HG02840 (cell line): ENCODE measurements around the gene MYO5C.

Source experiments
- ATAC-seq: cut with Tn5 transposase; IDR thresholded peaks from one replicate; pipeline ENCODE4 v1.9.1; 2021; ENCODE audit warnings: mild to moderate bottlenecking, moderate library complexity, moderate number of reproducible peaks; ENCODE audit not compliant: unreplicated experiment, low FRiP score

Gene MYO5C

DNA sequence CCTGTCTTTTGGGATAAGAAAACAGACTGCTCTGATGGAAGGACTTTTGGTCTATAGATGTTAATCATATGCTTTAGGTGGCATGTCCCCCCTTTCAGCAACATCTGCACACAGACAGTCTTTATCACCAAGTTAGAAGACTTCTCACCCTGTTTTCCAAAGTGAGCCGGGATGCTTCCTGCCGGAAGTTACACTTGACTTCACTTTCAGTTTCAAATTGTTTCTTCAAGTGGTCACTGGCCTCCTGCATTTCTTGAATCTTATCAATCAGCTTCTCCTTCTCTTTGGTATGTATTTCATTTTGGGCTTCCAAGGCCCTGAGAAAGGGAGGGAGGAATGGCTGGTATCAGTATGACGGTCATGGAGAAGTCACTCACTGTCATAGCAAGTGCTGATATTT is 77.2 kb downstream of the MYO5C start:
- ATAC-seq, result no peak

DNA sequence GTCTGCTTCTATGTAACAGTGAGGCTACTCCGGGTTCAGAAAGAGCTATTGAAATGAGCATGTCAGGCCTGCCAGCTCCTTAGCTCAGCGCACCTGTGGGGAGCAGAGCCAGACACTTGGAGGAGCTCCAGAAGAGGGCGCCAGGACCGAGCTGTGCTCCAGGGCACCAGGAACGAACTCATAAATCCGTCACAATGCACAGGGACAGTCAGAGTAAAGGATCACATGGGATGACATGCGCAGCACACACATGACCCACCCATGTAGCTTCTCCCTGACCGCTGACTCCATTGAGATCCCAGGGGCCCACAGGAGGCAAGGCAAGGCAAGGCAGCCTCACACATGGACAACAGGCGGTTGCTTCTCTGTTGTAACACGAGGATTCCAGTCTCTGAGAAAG is 78.4 kb downstream of the MYO5C start:
- no peak for ATAC-seq

DNA sequence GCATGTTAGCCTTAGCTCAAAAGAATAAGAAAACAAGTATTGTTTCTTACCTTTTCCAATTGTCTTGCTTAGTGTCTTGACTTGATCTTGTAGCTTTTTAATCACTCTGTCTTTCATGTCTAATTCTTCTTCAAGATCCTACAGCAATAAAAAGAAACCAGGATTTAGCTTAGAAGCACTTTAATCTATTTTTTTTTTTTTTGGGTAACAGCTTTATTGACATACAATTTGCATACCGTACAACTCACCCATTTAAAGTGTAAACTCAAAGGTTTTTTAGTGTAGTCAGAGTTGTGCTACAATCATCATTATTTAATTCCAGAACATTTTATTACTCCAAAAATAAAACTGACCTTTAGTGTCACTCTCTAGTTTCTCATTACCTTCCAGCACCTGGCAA is 81.1 kb downstream of the MYO5C start:
- ATAC-seq, result no peak

DNA sequence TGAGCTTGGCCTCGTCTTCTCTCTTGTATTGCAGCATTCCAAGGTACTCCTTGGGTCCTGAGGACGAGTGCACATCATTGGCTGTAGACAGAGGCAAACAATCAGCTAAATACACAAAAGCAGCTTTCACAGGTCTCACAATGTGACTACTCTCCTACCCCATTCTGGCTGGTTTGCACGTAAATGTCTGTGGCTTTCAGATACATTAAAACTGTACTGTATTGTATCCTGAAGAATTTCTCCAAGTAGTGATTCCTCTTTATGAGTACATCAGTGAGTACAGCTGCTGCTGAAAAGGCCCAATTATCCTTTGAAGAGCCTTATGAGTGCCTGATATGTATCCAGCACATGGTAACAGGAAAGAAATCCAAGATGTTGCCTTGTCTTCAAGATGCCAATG is 82.4 kb downstream of the MYO5C start:
- ATAC-seq, result no peak

DNA sequence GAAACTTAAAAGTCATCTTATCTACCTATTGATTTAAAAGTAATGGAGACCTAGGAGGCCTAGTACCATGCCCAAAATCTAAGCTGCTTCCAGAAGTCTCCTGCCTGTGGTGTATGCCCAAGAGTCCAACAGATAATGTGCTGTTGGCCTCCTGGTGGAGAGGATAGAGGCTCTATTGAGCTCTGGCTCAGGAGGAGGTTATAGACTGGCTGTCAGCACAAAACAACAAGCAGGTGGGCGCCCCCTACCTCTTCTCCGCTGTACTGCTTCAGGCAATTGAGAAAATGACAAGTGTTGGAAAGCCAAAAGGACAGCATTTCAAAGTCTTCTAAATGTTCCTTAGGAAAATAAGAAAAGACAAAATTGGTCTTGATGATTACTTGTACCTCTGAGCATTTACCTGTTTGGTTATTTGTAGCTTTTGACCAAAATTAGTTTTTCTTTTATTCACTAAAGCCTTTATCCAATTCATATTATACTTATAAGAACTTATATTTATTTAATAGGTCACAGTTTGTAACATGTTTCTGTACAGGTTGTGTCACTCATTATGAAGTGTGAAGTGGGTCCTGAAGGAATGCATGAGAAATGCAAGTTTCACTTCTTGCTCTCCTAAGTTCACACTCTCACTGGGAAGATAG is 87.2 kb downstream of the MYO5C start:
- ATAC-seq, result no peak

DNA sequence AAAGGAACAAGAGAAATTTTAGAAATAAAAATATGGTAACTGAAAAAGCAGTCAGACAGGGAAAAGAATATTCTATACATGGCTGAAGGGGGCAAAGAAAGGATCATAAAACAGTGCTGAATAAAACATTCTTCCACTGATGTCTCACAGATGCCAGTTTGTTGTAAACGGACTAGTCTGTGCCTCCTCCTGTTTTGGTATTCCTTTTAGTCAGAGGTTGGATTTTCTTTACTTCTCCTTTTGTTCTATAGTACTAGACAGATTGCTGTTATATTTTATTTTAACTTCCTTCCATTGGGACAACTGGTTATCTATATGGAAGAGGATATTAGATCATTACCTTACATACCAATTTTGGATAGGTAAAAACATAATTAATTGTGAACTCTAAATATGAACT is 88.4 kb downstream of the MYO5C start:
- no peak for ATAC-seq

DNA sequence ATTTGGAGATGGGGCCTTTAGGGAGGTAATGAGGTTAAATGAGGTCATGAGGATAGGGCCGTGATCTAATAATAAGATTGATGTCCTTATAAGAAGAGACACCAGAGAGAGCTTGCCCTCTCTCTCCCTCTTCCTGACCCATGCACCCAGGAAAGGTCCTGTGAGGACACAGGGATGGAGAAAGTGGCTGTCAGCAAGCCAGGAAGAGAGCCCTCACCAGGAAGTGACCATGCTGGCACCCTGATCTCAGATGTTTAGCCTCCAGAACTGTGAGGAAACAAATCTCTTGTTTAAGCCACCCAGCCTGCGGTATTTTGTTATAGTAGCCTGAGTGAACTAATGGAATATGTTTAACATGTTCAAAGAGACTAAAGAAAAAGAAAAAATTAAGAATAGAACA is 89.2 kb downstream of the MYO5C start:
- ATAC-seq, result no peak

DNA sequence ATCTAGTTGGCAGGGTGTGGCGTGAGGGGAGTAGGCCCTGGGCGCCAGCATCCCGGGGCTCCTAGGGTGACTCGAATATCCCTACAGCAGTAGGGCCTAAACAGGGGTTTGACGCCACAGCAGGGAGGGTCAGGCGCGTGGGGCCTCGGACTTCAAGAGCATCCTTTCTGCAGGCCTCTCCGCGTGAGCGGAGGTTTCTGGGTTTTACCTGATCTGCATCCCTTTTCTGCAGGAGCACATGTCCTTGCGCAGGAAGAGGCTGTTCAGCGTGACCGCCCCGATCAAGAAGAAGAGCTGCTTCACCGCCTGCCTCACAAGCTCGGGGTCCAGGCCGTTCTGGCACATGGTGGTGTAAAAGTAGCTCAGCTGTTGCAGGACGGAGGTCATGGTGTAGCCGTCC is 90.9 kb downstream of the MYO5C start:
- ATAC-seq, result no peak

DNA sequence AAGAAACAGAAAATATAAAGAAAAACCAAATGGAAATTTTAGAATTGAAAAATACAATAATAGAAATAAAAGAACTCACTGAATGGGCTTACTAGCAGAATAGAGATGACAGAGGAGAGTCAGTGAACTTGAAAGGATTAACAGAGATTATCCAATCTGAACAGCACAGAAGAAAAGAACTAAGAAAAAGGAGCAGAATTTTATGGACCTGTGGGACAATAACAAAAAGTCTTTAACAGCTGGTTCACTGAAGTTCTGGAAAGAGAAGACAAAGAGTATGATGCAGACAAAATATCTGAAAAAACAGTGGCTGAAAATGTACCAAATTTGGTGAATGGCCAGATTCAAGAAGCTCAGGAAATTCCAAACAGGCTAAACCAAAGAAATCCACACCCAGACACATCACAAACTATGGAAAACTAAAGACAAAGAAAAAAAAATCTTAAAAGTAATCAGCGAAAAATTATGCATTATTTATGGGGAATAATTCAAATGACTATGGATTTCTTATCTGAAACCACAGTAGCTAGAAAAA is 94.7 kb downstream of the MYO5C start:
- ATAC-seq, result no peak

DNA sequence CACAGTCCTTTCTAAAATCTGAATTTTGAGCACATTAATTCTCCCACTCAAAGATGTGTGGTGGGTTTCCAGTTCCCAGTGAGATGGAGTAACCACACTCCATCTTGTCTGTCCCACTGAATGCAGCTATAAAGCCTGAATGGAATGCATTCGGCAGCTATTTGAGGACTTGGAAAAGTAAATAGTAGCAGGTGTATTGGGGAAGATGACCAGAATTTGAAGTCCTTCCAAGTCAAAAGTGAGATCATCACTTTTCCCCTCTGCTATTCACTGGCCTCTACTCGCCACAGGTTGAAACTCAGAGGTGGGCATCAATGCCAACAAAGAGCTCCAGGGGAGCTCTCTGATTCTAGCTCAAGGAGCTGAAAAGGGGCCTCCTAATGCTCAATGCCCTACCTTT is 96.3 kb downstream of the MYO5C start:
- ATAC-seq, result no peak

DNA sequence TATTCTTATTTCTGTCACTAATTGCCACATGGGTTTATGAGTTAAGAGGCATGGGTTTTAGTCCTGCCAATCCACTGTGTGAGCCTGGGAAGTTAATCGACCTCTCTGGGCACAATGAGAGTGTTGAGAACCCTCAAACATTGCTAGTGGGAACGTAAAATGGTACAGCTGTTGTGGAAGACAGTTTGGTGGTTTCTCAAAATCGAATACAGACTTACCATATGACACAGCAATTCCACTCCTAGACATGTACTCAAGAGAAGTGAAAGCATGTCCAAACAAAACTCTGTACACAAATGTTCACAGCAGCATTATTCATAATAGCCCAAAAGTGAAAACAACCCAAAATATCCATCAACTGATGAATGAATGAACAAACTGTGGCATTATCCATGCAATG is 98.7 kb downstream of the MYO5C start:
- no peak for ATAC-seq

DNA sequence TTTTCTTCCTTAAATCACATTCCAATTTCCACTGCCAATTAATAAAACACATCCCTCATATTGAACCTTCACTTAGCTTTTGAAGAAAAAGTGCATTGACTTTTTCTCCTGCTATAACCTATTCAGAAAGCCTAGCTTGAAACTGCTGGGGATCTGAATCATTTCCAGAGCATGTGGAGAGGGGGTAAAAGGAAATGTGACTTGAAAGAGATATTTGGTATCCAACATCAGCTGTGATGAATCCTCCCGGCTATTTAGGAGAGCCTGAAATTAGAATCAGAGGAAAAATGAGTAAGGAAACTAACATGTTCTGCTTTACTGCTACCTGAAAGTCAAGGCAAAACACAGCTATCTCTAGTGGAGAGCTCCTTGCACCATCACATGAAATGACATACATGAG is 101.8 kb downstream of the MYO5C start:
- ATAC-seq, result no peak

DNA sequence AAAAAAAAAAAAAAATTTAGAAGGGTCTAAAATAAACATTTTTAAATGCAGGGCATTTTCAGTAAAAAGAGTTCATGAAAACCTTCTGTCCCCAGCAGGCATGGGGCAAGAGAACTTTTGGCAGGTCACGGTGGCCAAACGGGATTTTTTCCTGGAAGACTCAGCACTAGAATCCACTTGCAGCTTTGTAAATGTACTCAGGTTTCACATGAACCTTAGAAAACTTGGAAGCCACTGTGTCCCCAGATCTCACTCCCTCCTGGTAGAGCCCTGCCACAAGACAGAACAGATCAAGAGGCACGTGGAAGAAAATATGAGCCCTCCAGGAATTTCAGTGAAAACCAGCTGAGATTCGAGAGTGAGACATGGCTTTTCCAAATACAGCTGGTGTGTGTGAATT is 102.3 kb downstream of the MYO5C start:
- no peak for ATAC-seq

DNA sequence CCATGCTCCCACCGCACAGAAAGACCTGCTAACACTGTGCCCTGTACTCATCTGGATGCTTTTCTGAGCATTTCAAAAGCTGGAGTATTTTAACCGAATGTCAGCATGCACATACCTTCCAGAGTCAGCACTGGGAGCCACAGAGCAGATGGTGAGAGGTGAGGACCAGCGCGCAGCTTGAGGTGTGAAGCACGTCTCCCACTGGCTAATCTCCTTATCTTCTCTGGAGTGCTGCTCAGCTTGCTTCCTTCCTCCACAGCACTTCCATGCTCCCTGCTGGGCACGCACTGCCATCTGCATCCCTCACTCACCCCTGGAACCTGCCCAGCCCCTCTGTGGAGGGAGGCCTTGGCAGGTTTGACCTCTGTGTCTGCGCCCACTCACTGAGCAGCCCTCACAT is 104.4 kb downstream of the MYO5C start, which contains the start of gene GNB5:
GNB5 (minus strand) TSS at position 186 of the 400 bp plus-strand sequence. CDS start 6,716 bp downstream, outside the sequence.
- no peak for ATAC-seq

DNA sequence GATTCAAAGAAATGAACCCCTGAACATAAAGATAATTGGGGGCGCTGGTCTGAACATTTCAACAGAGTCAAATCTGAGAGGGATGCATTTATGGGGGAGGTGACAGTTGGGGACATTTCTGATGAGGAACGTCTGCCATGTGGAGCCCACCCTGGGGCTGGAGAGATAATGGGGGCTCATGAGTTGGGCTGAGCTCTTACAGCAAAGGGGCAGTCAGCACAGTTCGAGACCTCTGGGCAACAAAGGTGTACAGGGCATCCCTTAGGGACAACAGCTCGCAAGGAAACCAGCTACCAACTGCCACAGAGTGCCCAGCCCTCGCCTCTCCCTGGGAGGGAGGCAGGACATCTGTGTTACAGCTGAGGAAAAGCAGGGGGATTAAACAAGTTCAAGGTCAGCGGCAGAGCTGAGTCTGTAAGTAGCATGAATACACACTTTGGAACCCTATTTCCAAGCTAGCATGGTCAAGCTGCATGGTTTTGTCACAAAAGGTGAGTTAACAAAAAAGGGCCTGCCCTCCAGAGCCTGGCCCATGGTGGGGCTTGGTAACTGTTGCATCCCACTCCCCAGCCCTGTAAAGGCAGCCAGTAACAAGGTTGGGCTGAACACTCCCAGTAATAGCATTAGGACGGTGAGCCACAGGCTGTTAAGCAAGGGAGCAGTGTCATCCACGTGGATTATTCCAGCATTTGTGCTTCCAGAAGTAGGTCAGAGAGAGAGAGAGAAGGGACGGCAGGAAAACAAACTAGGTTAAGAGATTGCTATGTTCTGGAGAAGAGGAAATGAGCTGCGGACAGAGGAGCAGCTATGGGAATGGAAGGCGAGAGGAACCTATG is 108.7 kb downstream of the MYO5C start:
- ATAC-seq, result no peak

DNA sequence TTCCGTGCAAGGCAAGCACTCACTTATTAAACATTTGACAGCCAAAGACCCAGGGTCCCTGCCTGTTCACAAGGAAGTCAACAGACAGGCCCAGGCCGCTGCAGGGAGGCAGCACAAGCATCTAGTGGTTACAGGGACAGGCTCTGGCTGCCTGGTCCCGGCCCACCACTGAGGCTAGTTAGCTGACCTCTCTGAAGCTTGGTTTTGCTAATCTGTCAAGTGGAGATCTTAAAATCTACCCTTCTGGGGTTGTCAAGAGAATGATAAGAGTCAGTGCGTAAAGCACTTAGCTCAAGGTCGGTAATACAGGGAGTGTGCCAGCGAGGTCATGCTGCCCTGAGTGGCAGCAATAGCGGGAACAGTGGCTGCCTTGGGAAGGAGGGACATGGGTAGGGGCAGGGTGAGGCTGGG is 110.4 kb downstream of the MYO5C start:
- no peak for ATAC-seq

DNA sequence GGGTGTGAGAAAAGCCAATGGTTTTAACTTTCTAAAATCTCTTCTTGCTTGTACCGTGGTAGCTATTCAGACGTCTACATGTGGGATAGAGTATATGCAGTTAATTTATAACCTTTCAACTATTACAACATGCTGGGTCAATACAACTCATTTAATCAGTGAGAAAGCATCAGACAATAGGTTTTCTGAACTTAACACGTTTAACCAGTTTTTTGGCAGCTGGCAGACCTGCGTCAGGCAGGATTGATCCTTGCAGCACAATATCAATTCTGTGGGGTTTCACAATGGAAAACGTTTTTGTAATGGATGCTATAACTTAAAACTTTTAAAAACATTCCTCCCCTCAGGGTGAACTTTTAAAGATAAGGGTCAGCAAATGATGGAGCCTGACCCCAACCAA is 110.9 kb downstream of the MYO5C start:
- no peak for ATAC-seq

DNA sequence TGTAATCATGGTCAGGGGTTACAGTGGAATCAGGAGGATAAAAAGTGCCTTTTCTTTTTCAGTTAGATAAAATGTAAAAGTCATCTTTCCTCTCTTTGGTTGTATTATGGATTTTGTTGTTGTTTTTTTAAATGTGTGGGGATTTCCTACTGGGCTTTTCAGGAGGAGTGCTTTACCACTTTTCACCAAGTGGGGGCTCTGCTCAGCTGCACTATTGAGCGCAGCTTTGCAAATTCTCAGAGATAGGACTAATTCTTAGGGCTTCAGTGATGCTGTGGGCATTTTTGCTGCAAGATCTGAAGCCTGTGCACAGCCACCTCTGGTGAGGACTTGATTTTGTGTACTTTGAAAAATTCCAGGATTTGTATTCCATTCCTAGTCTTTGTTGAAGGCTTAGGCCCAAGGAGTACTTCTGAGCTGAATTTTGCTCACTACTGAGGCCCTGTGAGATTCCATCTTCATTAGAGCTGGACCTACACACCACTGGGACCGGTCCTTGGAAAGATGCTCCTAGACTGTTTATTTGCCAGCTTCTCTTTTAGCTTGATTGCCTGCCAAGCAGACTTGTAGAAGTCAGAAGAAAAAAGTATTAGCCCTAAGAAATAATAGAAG is 111.9 kb downstream of the MYO5C start:
- no peak for ATAC-seq

DNA sequence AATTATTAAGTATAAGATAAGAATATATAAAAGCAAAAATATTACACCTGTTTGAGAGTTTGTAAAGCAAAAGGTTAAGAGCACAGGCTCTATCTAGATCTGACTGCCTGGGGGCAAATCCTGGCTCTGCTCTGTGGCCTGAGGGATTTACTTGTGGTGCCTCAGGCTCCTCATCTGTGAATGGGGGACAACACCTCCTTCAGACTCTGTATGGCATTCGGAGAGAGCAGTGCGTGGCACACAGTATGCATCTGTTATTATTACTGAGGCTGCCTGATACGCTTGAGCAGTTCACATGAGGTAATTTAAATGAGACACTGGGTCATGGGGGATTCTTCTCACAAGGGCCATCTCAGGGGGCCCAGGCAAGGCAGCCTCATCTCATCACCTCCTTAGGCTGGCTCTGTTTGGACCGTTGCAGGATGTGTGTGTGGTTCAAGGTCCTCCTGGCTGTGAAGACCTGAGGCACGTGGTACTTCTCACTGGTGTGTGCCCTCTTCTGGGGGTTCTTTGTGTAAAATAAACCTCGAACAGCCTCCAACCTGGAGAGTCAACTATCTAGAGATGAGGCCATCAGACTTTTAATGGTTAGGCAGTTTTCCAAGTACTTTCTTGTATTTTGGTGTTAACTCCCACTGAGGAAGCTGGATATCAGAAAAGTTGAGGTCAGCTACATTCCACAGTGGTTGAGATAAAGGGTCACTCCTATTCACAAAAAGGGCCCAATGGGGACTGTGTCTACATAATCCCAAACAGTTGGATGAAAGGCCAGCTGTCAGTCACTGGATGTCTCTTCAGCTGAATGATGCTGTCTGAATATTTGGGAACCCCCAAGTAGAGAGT is 113.4 kb downstream of the MYO5C start:
- no peak for ATAC-seq

DNA sequence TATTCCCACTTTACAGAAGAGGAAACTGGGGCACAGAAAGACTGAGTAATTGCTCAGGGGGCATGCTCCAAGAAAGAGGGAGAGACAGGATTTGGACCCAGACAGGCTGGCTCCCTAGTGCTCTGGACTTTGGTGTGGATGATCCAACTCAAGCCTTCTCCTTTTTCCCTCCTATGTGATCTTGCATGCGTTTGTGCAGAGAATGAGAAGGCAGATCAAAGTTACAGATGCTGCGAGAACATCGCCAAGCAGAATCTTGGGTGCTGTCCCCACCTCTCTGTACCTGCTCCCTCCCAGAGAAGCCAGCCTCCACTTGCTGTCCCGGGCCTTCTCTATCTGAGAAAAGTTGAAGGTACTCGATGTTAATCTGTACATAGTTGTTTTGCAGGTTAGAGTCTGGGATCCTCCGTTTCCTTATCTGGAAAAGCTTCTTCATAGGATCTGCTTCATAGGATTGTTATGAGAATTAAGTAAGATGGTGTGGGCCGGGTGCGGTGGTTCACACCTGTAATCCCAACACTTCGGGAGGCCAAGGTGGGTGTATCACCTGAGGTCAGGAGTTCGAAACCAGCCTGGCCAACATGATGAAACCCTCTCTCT is 114.7 kb downstream of the MYO5C start:
- ATAC-seq, result no peak
